Upper lobe of left lung (tissue), 6 donors: ENCODE data around the gene FGR. TPM values are rescaled to one million over a fixed set of nuclear protein-coding genes. Genes with fewer than 3 reads are reported as not detected.

ENCODE experiments used
- ATAC-seq, 2 donors: fragments of 200-7000 bp; cut with Tn5 transposase; one replicate each; pipeline ENCODE4 v1.9.1; 2022; ENCODE audit warnings: mild to moderate bottlenecking in 2 of 2, moderate library complexity in 2 of 2; ENCODE audit not compliant: low FRiP score in 2 of 2
- DNase-seq, 2 donors: peaks; one replicate each; pipeline ENCODE4 v3.0.0-alpha.2; 2019 to 2020
- H3K27ac ChIP-seq, 4 donors: fragments of 200-600 bp; sonication (generic); one replicate each; pipeline ENCODE4 v1.5.1; 2016 to 2019
- H3K27me3 ChIP-seq, 4 donors: fragments of 200-600 bp; sonication (generic); one replicate each; pipeline ENCODE4 v1.5.1; 2017 to 2019
- H3K36me3 ChIP-seq, 4 donors: fragments of 200-600 bp; sonication (generic); one replicate each; pipeline ENCODE4 v1.5.1; 2016 to 2019
- H3K4me1 ChIP-seq, 4 donors: fragments of 200-600 bp; sonication (generic); one replicate each; pipeline ENCODE4 v1.5.1; 2018 to 2019
- H3K4me3 ChIP-seq, 4 donors: fragments of 200-600 bp; sonication (generic); one replicate each; pipeline ENCODE4 v1.5.1; 2017 to 2019; ENCODE audit warnings: mild to moderate bottlenecking in 2 of 4, moderate library complexity in 1 of 4
- H3K9me3 ChIP-seq, 4 donors: fragments of 200-600 bp; sonication (generic); one replicate each; pipeline ENCODE4 v1.5.1; 2018 to 2019
- EP300 ChIP-seq, 4 donors: sonication (generic); formaldehyde crosslinking; IDR thresholded peaks; one replicate each; pipeline ENCODE4 v1.5.1; 2017; ENCODE audit warnings: antibody characterized with exemption in 4 of 4, control low read depth in 2 of 4
- POLR2A ChIP-seq, 4 donors: fragments of 450-650 bp; IDR thresholded peaks; one replicate each; pipeline ENCODE4 v1.5.1; 2016 to 2017; ENCODE audit warnings: antibody characterized with exemption in 4 of 4, mild to moderate bottlenecking in 2 of 4
- POLR2AphosphoS5 ChIP-seq, 2 donors: sonication (generic); formaldehyde crosslinking; IDR thresholded peaks; one replicate each; pipeline ENCODE4 v1.5.1; 2017; ENCODE audit warnings: antibody characterized with exemption in 2 of 2
- WGBS, 2 donors: methylation state at CpG; one replicate each; pipeline ENCODE4 v1.1.5; 2017 to 2018; 5-methylcytosine and 5-hydroxymethylcytosine counted together
- total RNA-seq, 6 donors: library from RNA; depleted of rRNA in 4 of 6; stranded (reverse); fragments of >200 nt in 4 of 6; gene quantifications; one replicate each; pipeline versions ENCODE4 v1.1.0 to v1.2.1, GENCODE V29; 2016 to 2021
- TF ChIP-seq, protein P1 (sequence below), 6 experiments: fragments of 450-650 bp in 4 of 6; fragments of 200-600 bp in 2 of 6; sonication (generic) in 2 of 6; IDR thresholded peaks; one replicate each; pipeline ENCODE4 v1.5.1; 2016 to 2019; ENCODE audit warnings: antibody characterized with exemption in 6 of 6
- donor health status: DM: no; HTN: no; CAD: no; lungs with moderate emphysema.
- donor health status: DM: no; HTN: yes; CAD: no; lungs with severe emphysema.

The FGR gene
- total RNA-seq, 6 donors from 2014 or later = 59.8 to 234 (median 150) TPM

DNA sequence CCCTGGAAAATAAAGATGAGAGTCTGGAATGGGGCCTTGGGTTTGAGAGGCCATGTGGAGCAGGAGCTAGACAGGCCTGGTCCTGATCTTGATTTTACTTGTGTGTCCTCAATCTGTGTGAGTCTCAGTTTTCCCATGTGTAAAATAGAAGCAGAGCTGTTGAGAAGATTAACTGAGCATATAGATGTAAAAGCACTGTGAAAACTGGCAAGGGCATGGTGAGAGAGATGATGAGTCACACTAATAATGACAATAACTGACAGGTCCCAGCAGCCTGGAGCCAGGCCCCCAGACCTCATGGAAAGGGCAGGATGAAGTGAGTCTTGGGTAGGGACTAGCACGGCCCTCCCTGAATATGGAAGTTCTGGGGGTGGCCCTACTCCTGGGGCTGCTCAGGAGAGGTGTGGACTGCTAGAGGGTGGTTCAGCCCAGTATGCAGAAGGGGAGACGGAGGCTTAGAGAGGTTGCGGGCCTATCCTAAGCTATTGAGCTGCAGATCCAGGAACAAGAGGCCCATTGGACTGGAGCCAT lies 28.2 kb downstream of the FGR start:
- Histone ChIP-seq H3K27ac (peak overlapping the region in 1 of 4 donors; percentile 13), H3K4me1 (peaks cover 24 to 52% (median 38%) of the 10 kb centered on the region in 4 donors)

DNA sequence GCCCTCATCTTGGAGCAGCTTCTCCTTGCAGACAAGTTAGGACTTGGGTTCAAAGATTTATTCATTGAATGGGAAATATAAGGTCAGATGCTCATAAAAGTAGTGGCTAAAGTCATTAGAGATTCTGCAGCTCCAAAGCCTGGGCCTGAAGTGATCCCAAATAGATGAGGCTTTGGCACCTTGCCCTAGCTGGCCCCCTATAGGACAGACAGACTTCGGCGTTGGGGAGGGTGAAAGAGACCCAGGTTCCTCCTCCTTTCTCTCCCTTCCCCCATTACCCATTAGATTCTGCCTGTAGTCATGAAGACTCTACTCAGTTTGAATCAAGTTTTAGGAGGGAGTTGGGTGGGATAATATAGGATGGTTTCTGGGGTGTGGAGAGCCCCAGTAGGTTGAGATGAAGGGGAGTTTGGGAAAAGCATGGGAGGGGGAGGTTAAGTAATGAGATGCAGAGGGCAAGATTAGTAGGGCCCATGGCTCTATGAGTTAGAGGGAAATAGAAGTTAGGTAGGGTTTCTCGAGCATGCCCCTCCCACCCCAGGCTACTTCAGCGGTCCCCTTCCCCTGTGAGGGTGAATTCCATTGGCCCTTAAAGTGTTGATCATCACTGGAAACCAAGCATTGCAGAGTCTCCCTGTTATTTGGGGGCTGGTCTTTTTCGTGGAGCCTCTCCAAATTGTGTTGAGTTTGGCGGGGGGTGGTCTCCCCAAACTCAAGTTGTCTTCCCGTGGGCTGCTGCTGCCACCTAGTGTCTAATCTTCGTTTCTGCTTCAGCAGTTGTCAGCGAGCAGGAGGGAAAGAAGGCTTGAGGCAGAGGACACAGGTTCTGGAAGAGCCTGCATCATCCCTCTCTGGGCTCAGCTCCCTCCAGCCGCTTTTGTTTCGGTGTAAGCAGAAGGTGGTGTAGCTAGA lies 28.9 kb downstream of the FGR start:
- 10 to 16% methylated on average over 8 to 11 of the region's 11 CpGs for WGBS, 2 donors
- no peak for TF ChIP-seq EP300 (IDR thresholded peaks at IDR 0.05)
- TF ChIP-seq, protein P1, sequence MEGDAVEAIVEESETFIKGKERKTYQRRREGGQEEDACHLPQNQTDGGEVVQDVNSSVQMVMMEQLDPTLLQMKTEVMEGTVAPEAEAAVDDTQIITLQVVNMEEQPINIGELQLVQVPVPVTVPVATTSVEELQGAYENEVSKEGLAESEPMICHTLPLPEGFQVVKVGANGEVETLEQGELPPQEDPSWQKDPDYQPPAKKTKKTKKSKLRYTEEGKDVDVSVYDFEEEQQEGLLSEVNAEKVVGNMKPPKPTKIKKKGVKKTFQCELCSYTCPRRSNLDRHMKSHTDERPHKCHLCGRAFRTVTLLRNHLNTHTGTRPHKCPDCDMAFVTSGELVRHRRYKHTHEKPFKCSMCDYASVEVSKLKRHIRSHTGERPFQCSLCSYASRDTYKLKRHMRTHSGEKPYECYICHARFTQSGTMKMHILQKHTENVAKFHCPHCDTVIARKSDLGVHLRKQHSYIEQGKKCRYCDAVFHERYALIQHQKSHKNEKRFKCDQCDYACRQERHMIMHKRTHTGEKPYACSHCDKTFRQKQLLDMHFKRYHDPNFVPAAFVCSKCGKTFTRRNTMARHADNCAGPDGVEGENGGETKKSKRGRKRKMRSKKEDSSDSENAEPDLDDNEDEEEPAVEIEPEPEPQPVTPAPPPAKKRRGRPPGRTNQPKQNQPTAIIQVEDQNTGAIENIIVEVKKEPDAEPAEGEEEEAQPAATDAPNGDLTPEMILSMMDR (IDR thresholded peaks at IDR 0.05) = peak; percentile 70 to 88 (median 76)
- H3K27me3 ChIP-seq = no peaks in the 10 kb centered on the region
- ATAC-seq (no peak), DNase-seq (peak in 1 of 2 donors; percentile 52)
- H3K36me3 ChIP-seq = no peaks in the 10 kb centered on the region
- H3K27ac ChIP-seq = peak overlapping the region in 1 of 4 donors; percentile 13
- H3K9me3 ChIP-seq = no peaks in the 10 kb centered on the region
- H3K4me3 ChIP-seq = no peak overlapping the region
- peaks cover 31 to 60% (median 45%) of the 10 kb centered on the region in 4 donors for H3K4me1 ChIP-seq

More for the DNA sequence above, 28.2 kb downstream of the FGR start:
- no peak for DNase-seq
- Histone ChIP-seq H3K4me3 (no peak overlapping the region), H3K27me3 (no peaks in the 10 kb centered on the region), H3K36me3 (peaks cover 0 to 5% (median 0%) of the 10 kb centered on the region in 4 donors), H3K9me3 (no peaks in the 10 kb centered on the region)
- ATAC-seq = no peak
- TF ChIP-seq, protein P1 (IDR thresholded peaks at IDR 0.05) = peak in 1 of 6 experiments; percentile 6
- no peak for TF ChIP-seq POLR2A (IDR thresholded peaks at IDR 0.05)
- 40 to 71% methylated on average over 1 to 3 of the region's 3 CpGs for WGBS, 2 donors

DNA sequence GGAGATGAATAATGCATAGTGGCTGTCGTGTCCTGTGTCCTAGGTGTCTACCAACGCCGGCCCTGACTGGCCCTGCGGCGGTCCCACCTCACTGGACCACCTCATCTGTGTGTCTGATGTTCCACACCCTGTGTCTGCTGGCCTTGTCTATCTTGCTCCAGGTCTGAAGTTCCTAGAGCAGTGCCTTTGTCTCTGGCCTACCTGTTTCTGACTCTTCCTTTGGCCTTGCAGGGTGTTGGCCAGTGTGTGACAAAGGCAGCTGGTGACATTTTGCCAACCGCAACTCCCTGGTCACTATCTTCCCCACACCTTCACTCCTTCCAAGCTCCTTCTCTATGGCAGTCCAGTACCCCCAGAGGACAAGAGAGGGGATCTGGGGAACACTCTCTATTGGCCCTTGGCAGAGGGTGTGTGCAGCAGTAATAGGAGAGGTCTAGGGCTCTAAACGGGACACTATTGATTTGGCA lies 29.7 kb downstream of the FGR start:
- H3K4me1 ChIP-seq = peaks cover 33 to 64% (median 48%) of the 10 kb centered on the region in 4 donors
- H3K27me3 ChIP-seq = no peaks in the 10 kb centered on the region
- peak in 1 of 2 donors; percentile 74 for DNase-seq
- WGBS, 2 donors = 86 to 88% methylated on average over 7 of the region's 7 CpGs
- no peaks in the 10 kb centered on the region for H3K9me3 ChIP-seq
- no peak overlapping the region for H3K27ac ChIP-seq
- no peak overlapping the region for H3K4me3 ChIP-seq
- no peaks in the 10 kb centered on the region for H3K36me3 ChIP-seq
- TF ChIP-seq, protein P1 (IDR thresholded peaks at IDR 0.05) = no peak
- TF ChIP-seq POLR2A (IDR thresholded peaks at IDR 0.05) = no peak
- TF ChIP-seq EP300 (IDR thresholded peaks at IDR 0.05) = no peak
- TF ChIP-seq POLR2AphosphoS5 (IDR thresholded peaks at IDR 0.05) = no peak
- no peak for ATAC-seq

DNA sequence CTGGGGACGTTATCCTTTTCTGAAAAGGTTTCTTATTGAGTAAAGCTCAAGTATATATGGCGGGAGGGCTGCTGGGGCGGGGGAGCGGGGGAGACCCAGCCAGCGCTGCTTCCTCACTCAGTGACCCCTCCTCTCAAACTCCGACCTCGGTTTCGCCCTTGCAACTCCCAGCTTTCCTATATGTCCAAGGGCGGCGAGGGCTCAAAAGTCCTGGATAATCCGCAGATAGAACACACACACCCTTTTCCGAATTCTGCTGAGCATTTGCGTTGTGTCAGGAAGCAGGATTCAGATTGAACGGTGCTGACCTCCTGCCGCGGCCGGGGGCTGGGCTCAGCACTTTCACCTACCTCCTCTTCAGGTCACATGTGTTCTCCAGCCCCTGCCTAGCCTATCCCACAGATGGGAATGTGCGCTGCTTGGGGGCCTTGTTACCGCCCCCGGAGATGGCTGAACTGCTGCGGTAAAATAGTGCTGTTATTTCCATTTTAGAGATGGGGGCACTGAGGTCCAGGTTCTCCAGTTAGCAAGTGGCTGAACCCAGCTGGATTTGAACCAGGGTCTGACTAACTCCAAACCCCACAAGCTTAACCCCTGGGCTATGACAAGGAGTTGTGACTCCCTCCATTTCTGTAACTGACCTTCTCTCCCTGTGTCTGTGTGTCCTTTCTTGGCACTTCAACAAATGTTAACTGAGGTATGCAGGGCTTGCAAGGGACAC lies 30.2 kb downstream of the FGR start:
- H3K27ac ChIP-seq = peak overlapping the region in 3 of 4 donors; percentile 84 to 97 (median 91)
- ATAC-seq = no peak
- H3K9me3 ChIP-seq = no peaks in the 10 kb centered on the region
- WGBS, 2 donors = 40 to 41% methylated on average over 20 to 21 of the region's 21 CpGs
- DNase-seq = peak in 1 of 2 donors; percentile 63
- peaks cover 36 to 64% (median 49%) of the 10 kb centered on the region in 4 donors for H3K4me1 ChIP-seq
- H3K4me3 ChIP-seq = peak overlapping the region in 3 of 4 donors; percentile 74 to 90 (median 77)
- TF ChIP-seq, protein P1 (IDR thresholded peaks at IDR 0.05) = no peak
- TF ChIP-seq POLR2AphosphoS5 (IDR thresholded peaks at IDR 0.05) (no peak), EP300 (IDR thresholded peaks at IDR 0.05) (no peak), POLR2A (IDR thresholded peaks at IDR 0.05) (no peak)
- no peaks in the 10 kb centered on the region for H3K36me3 ChIP-seq
- no peaks in the 10 kb centered on the region for H3K27me3 ChIP-seq
